T47D (cell line): ENCODE results near the gene KLHL29.

Source experiments
- DNase-seq, 2 experiments: peaks; one replicate each; pipeline versions ENCODE4 v3.0.0 to v3.0.0-alpha.2; 2011 to 2012; ENCODE audit warnings: low read depth in 1 of 2, low spot score in 1 of 2
- JUND ChIP-seq: IDR thresholded peaks from 2 replicates; pipeline ENCODE4 v1.6.1; 2012; ENCODE audit warnings: low read depth
- in situ Hi-C: cut with HindIII; loops from 2 replicates; pipeline ENCODE4 v1.10.0; 2016; ENCODE audit warnings: low sequenced_read_pairs, low pct_unique_long_range_greater_than_20kb

Gene KLHL29

GRCh38 chr2:23705771-23706612, 321.0 kb downstream of the KLHL29 start:
- DNase-seq: no peak
- in situ Hi-C loops: no loop called here
- TF ChIP-seq JUND: no peak

- in situ Hi-C loops: no loop called here
- no peak for TF ChIP-seq JUND
- DNase-seq: no peak
Observed at GRCh38 chr2:23706613-23707078, 321.7 kb downstream of the KLHL29 start.

GRCh38 chr2:23707096-23707495, 322.1 kb downstream of the KLHL29 start:
- DNase-seq: no peak
- no peak for TF ChIP-seq JUND
- in situ Hi-C loops: no loop called here

- TF ChIP-seq JUND: no peak
- no peak for DNase-seq
- in situ Hi-C loops: no loop called here
Observed at GRCh38 chr2:23708771-23709170, 323.8 kb downstream of the KLHL29 start.

- no peak for TF ChIP-seq JUND
- no peak for DNase-seq
- in situ Hi-C loops: no loop called here
Observed at GRCh38 chr2:23709311-23709710, 324.3 kb downstream of the KLHL29 start.

- in situ Hi-C loops: no loop called here
- no peak for TF ChIP-seq JUND
- no peak for DNase-seq
Observed at GRCh38 chr2:23711979-23712755, 327.2 kb downstream of the KLHL29 start.

GRCh38 chr2:23712756-23713151, 327.8 kb downstream of the KLHL29 start:
- no peak for DNase-seq
- TF ChIP-seq JUND: no peak
- in situ Hi-C loops: no loop called here

- in situ Hi-C loops: no loop called here
- DNase-seq: no peak
Observed at GRCh38 chr2:23713351-23713750, 328.4 kb downstream of the KLHL29 start.

GRCh38 chr2:23718931-23719700, 334.1 kb downstream of the KLHL29 start:
- DNase-seq: no peak
- in situ Hi-C loops: no loop called here
- TF ChIP-seq JUND: no peak

More at GRCh38 chr2:23713351-23713750, 328.4 kb downstream of the KLHL29 start:
- no peak for TF ChIP-seq JUND

- TF ChIP-seq JUND: no peak
- in situ Hi-C loops: no loop called here
- DNase-seq: no peak
Observed at GRCh38 chr2:23719716-23720115, 334.7 kb downstream of the KLHL29 start.

- no peak for TF ChIP-seq JUND
- in situ Hi-C loops: no loop called here
Observed at GRCh38 chr2:23720705-23721453, 335.9 kb downstream of the KLHL29 start.

GRCh38 chr2:23721454-23721826, 336.5 kb downstream of the KLHL29 start:
- in situ Hi-C loops: no loop called here
- TF ChIP-seq JUND: no peak
- DNase-seq: no peak

More at GRCh38 chr2:23720705-23721453, 335.9 kb downstream of the KLHL29 start:
- DNase-seq: no peak
